Fibroblast of villous mesenchyme (primary cell): ENCODE results near the gene PHOX2A. TPM values are rescaled to one million over a fixed set of nuclear protein-coding genes. Genes with fewer than 3 reads are reported as not detected.
A peak's percentile ranks its signal among the peaks of the same experiment; 100 is the strongest.

Experiments used
- DNase-seq: peaks from one replicate; pipeline ENCODE4 v3.0.0-alpha.2; 2010; ENCODE audit warnings: low read depth
- H3K4me3 ChIP-seq: 2 replicates; pipeline ENCODE4 v1.5.1; 2011; ENCODE audit warnings: low read depth, mild to moderate bottlenecking, low read length
- total RNA-seq: library from RNA; depleted of rRNA; stranded (reverse); fragments of >200 nt; gene quantifications from 2 replicates; pipeline ENCODE4 v1.2.3, GENCODE V29; 2012
- TF ChIP-seq, protein P1 (sequence below): IDR thresholded peaks from 2 replicates; pipeline ENCODE4 v1.5.1; 2012; ENCODE audit warnings: low read depth, mild to moderate bottlenecking, low read length; ENCODE audit not compliant: insufficient read depth

PHOX2A gene
- total RNA-seq, 1 donor, result not detected

GRCh38 chr11:72222106-72222891 is 21.7 kb downstream of the PHOX2A start:
- no peak for DNase-seq
- peak overlapping the region; percentile 98 for H3K4me3 ChIP-seq
- TF ChIP-seq, protein P1, sequence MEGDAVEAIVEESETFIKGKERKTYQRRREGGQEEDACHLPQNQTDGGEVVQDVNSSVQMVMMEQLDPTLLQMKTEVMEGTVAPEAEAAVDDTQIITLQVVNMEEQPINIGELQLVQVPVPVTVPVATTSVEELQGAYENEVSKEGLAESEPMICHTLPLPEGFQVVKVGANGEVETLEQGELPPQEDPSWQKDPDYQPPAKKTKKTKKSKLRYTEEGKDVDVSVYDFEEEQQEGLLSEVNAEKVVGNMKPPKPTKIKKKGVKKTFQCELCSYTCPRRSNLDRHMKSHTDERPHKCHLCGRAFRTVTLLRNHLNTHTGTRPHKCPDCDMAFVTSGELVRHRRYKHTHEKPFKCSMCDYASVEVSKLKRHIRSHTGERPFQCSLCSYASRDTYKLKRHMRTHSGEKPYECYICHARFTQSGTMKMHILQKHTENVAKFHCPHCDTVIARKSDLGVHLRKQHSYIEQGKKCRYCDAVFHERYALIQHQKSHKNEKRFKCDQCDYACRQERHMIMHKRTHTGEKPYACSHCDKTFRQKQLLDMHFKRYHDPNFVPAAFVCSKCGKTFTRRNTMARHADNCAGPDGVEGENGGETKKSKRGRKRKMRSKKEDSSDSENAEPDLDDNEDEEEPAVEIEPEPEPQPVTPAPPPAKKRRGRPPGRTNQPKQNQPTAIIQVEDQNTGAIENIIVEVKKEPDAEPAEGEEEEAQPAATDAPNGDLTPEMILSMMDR, result no peak

- H3K4me3 ChIP-seq, result no peak overlapping the region
- no peak for DNase-seq
- TF ChIP-seq, protein P1, result no peak
Measured at GRCh38 chr11:72221386-72222075, 22.4 kb downstream of the PHOX2A start.

DNA sequence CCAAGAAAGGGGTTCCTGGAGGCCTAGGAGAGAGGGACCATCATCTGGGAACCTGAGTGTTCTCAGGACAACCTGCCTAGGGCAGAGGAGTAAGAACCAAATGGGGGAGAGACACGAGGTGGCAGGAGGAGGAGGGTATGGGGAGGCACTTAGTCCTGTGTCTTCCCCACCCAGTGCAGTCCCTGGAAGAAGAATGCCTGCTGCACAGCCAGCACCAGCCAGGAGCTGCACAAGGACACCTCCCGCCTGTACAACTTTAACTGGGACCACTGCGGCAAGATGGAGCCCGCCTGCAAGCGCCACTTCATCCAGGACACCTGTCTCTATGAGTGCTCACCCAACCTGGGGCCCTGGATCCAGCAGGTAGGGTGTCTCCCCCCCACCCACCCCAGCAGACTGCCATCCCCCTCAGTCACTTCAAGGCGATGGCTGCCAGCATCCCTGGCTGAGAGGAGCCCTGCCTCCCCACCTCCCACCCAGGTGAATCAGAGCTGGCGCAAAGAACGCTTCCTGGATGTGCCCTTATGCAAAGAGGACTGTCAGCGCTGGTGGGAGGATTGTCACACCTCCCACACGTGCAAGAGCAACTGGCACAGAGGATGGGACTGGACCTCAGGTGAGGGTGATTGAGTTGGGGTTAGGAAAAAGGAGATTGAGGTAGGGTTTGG is 23.1 kb downstream of the PHOX2A start:
- TF ChIP-seq, protein P1, result no peak
- DNase-seq, result no peak
- H3K4me3 ChIP-seq, result no peak overlapping the region

- TF ChIP-seq, protein P1, result no peak
- H3K4me3 ChIP-seq, result no peak overlapping the region
Measured at GRCh38 chr11:72218251-72218745, 25.7 kb downstream of the PHOX2A start.

GRCh38 chr11:72217841-72218240 is 26.1 kb downstream of the PHOX2A start:
- TF ChIP-seq, protein P1, result no peak
- H3K4me3 ChIP-seq, result no peak overlapping the region
- no peak for DNase-seq

More at GRCh38 chr11:72218251-72218745, 25.7 kb downstream of the PHOX2A start:
- no peak for DNase-seq

DNA sequence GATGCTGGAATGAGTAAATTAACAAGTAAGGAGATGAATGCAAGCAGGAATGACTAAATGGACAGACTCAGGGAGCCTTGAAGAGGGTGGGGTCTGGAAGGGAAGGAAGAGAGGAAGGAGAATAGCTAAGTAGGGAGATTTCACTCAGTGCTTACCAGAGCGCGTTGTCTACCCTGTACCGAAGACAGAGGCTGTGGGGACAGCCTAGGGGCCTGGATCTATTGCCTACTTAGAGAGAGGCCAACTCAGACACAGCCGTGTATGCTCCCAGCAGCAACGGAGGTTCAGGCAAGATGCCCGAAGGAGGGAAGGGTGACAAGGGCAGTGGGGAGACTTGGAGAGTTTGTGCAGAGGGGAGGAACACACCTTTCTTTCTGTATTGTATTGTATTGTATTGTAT is 27.3 kb downstream of the PHOX2A start, which contains the start of gene FOLR2:
Gene FOLR2, plus strand, starts transcription at position 157 of the 400 bp plus-strand sequence. CDS start 1,791 bp downstream, outside the sequence.
- DNase-seq, result no peak
- H3K4me3 ChIP-seq, result no peak within 1 kb of the TSS
- TF ChIP-seq, protein P1, result no peak
